Trophoblast cell (in vitro differentiated cells and primary cell): ENCODE data around the gene CDYL.

Experiments used
- DNase-seq, 2 donors: peaks; one replicate each; pipeline ENCODE4 v3.0.0-alpha.2; 2016
- H2AFZ ChIP-seq: 2 replicates; pipeline ENCODE4 v1.6.1; 2013; ENCODE audit warnings: low read length, moderate library complexity, mild to moderate bottlenecking; ENCODE audit not compliant: insufficient read depth, poor library complexity
- H2AK5ac ChIP-seq: 2 replicates; pipeline ENCODE4 v1.6.1; 2013; ENCODE audit warnings: mild to moderate bottlenecking, low read length
- H2BK120ac ChIP-seq: 2 replicates; pipeline ENCODE4 v1.6.1; 2013; ENCODE audit warnings: low read length, mild to moderate bottlenecking, moderate library complexity; ENCODE audit not compliant: insufficient read depth, poor library complexity
- H2BK12ac ChIP-seq: 2 replicates; pipeline ENCODE4 v1.6.1; 2013; ENCODE audit warnings: mild to moderate bottlenecking, low read length, moderate library complexity
- H2BK5ac ChIP-seq: 2 replicates; pipeline ENCODE4 v1.6.1; 2013; ENCODE audit warnings: low read length, low read depth, moderate library complexity, mild to moderate bottlenecking; ENCODE audit not compliant: poor library complexity
- H3K14ac ChIP-seq: 2 replicates; pipeline ENCODE4 v1.6.1; 2013; ENCODE audit warnings: mild to moderate bottlenecking, low read length
- H3K18ac ChIP-seq: 2 replicates; pipeline ENCODE4 v1.6.1; 2013; ENCODE audit warnings: mild to moderate bottlenecking, low read length
- H3K23ac ChIP-seq: 2 replicates; pipeline ENCODE4 v1.6.1; 2013; ENCODE audit warnings: low read length
- H3K27ac ChIP-seq: 2 replicates; pipeline ENCODE4 v1.5.1; 2013; ENCODE audit warnings: low read depth, mild to moderate bottlenecking, inconsistent platforms, low read length, moderate library complexity
- H3K27me3 ChIP-seq: 2 replicates; pipeline ENCODE4 v1.6.1; 2013; ENCODE audit warnings: inconsistent platforms, mild to moderate bottlenecking, low read length, moderate library complexity; ENCODE audit not compliant: insufficient read depth
- H3K36me3 ChIP-seq, 2 experiments: 1 replicate in 1 of 2; 2 replicates in 1 of 2; pipeline ENCODE4 v1.6.1; 2013; ENCODE audit warnings: low read length in 2 of 2, mild to moderate bottlenecking in 2 of 2, moderate library complexity in 1 of 2; ENCODE audit not compliant: insufficient read depth in 2 of 2, control insufficient read depth in 1 of 2
- H3K4ac ChIP-seq: 2 replicates; pipeline ENCODE4 v1.6.1; 2013; ENCODE audit warnings: low read depth, mild to moderate bottlenecking, low read length, moderate library complexity
- H3K4me1 ChIP-seq, 2 experiments: 1 replicate in 1 of 2; 2 replicates in 1 of 2; pipeline ENCODE4 v1.6.1; 2013; ENCODE audit warnings: low read length in 2 of 2, mild to moderate bottlenecking in 2 of 2, moderate library complexity in 1 of 2; ENCODE audit not compliant: insufficient read depth in 2 of 2, control insufficient read depth in 1 of 2
- H3K4me2 ChIP-seq: 2 replicates; pipeline ENCODE4 v1.6.1; 2013; ENCODE audit warnings: inconsistent platforms, mild to moderate bottlenecking, low read length, moderate library complexity
- H3K4me3 ChIP-seq: 2 replicates; pipeline ENCODE4 v1.5.1; 2013; ENCODE audit warnings: mild to moderate bottlenecking, low read depth, low read length, inconsistent platforms
- H3K79me1 ChIP-seq: one replicate; pipeline ENCODE4 v1.6.1; 2013; ENCODE audit warnings: low read length
- H3K79me2 ChIP-seq: 2 replicates; pipeline ENCODE4 v1.6.1; 2013; ENCODE audit warnings: low read length, mild to moderate bottlenecking; ENCODE audit not compliant: control insufficient read depth, insufficient read depth, poor library complexity
- H3K9ac ChIP-seq: 2 replicates; pipeline ENCODE4 v1.6.1; 2013; ENCODE audit warnings: mild to moderate bottlenecking, low read length
- H3K9me3 ChIP-seq: 2 replicates; pipeline ENCODE4 v1.6.1; 2013; ENCODE audit warnings: low read depth, mild to moderate bottlenecking, control low read depth, inconsistent platforms, low read length; ENCODE audit not compliant: insufficient read depth
- H4K12ac ChIP-seq: 2 replicates; pipeline ENCODE4 v1.6.1; 2013; ENCODE audit warnings: low read depth, mild to moderate bottlenecking, low read length, moderate library complexity
- H4K8ac ChIP-seq: 2 replicates; pipeline ENCODE4 v1.6.1; 2013; ENCODE audit warnings: low read depth, mild to moderate bottlenecking, low read length, moderate library complexity
- H4K91ac ChIP-seq: one replicate; pipeline ENCODE4 v1.6.1; 2013; ENCODE audit warnings: low read depth, mild to moderate bottlenecking, low read length, moderate library complexity
- WGBS: extraction: QIAGEN DNeasy Blood & Tissue Kit; methylation state at CpG from one replicate; pipeline ENCODE4 v1.1.7; 2013; ENCODE audit warnings: missing lambda C conversion rate; ENCODE audit not compliant: insufficient read length, insufficient coverage; ENCODE audit errors: extremely low coverage; 5-methylcytosine and 5-hydroxymethylcytosine counted together

CDYL gene

GRCh38 chr6:4760773-4761172, 15.4 kb upstream of the CDYL start:
- H3K23ac ChIP-seq = no peak overlapping the region
- no peak overlapping the region for H3K4me3 ChIP-seq
- H3K4ac ChIP-seq = no peak overlapping the region
- no peaks in the 10 kb centered on the region for H3K79me2 ChIP-seq
- H4K91ac ChIP-seq = no peak overlapping the region
- H2AK5ac ChIP-seq = no peak overlapping the region
- H3K18ac ChIP-seq = no peak overlapping the region
- H2BK120ac ChIP-seq = no peak overlapping the region
- H4K8ac ChIP-seq = no peak overlapping the region
- H2AFZ ChIP-seq = no peak overlapping the region
- no CpG with 5 or more reads among the region's 3 CpGs for WGBS
- no peak overlapping the region for H3K14ac ChIP-seq
- no peak overlapping the region for H3K9ac ChIP-seq
- H3K4me2 ChIP-seq = no peak overlapping the region
- no peak overlapping the region for H4K12ac ChIP-seq
- H3K27ac ChIP-seq = no peak overlapping the region
- H3K27me3 ChIP-seq = no peaks in the 10 kb centered on the region
- peaks cover 1 to 2% of the 10 kb centered on the region in 2 experiments for H3K36me3 ChIP-seq
- no peaks in the 10 kb centered on the region for H3K79me1 ChIP-seq
- no peak for DNase-seq
- no peak overlapping the region for H2BK12ac ChIP-seq
- no peaks in the 10 kb centered on the region for H3K4me1 ChIP-seq
- H3K9me3 ChIP-seq = peaks cover 1% of the 10 kb centered on the region
- no peak overlapping the region for H2BK5ac ChIP-seq

- peaks cover 1 to 2% of the 10 kb centered on the region in 2 experiments for H3K36me3 ChIP-seq
- H3K14ac ChIP-seq = no peak overlapping the region
- no peak overlapping the region for H4K8ac ChIP-seq
- H3K27me3 ChIP-seq = no peaks in the 10 kb centered on the region
- H4K12ac ChIP-seq = no peak overlapping the region
- no peak overlapping the region for H3K18ac ChIP-seq
- H3K4ac ChIP-seq = no peak overlapping the region
- H2BK5ac ChIP-seq = no peak overlapping the region
- no peaks in the 10 kb centered on the region for H3K79me1 ChIP-seq
- H2AK5ac ChIP-seq = no peak overlapping the region
- H3K9me3 ChIP-seq = peaks cover 1% of the 10 kb centered on the region
- H4K91ac ChIP-seq = no peak overlapping the region
- no peak overlapping the region for H2BK12ac ChIP-seq
- no peak overlapping the region for H3K23ac ChIP-seq
- H2AFZ ChIP-seq = no peak overlapping the region
- no peak overlapping the region for H3K4me3 ChIP-seq
- no peak for DNase-seq
- no peaks in the 10 kb centered on the region for H3K4me1 ChIP-seq
- H2BK120ac ChIP-seq = no peak overlapping the region
- no peak overlapping the region for H3K4me2 ChIP-seq
- H3K79me2 ChIP-seq = no peaks in the 10 kb centered on the region
- no peak overlapping the region for H3K27ac ChIP-seq
- no peak overlapping the region for H3K9ac ChIP-seq
Observed at GRCh38 chr6:4762294-4762693, 13.9 kb upstream of the CDYL start.

GRCh38 chr6:4763921-4764320, 12.3 kb upstream of the CDYL start:
- no peak overlapping the region for H3K9ac ChIP-seq
- no peak overlapping the region for H3K4me2 ChIP-seq
- WGBS = no CpG with 5 or more reads among the region's 1 CpG
- no peak overlapping the region for H3K4me3 ChIP-seq
- H2BK5ac ChIP-seq = no peak overlapping the region
- no peak overlapping the region for H4K12ac ChIP-seq
- H3K4me1 ChIP-seq = no peaks in the 10 kb centered on the region
- no peak overlapping the region for H2AK5ac ChIP-seq
- no peak overlapping the region for H2BK12ac ChIP-seq
- H3K18ac ChIP-seq = no peak overlapping the region
- no peak overlapping the region for H4K91ac ChIP-seq
- no peak overlapping the region for H3K23ac ChIP-seq
- H3K36me3 ChIP-seq = peaks cover 1 to 2% of the 10 kb centered on the region in 2 experiments
- no peak for DNase-seq
- no peak overlapping the region for H3K14ac ChIP-seq
- no peak overlapping the region for H2AFZ ChIP-seq
- H3K79me1 ChIP-seq = no peaks in the 10 kb centered on the region
- no peaks in the 10 kb centered on the region for H3K79me2 ChIP-seq
- no peak overlapping the region for H4K8ac ChIP-seq
- H3K9me3 ChIP-seq = peaks cover 1% of the 10 kb centered on the region
- H2BK120ac ChIP-seq = no peak overlapping the region
- no peaks in the 10 kb centered on the region for H3K27me3 ChIP-seq
- no peak overlapping the region for H3K4ac ChIP-seq
- no peak overlapping the region for H3K27ac ChIP-seq

- Histone ChIP-seq H3K27ac (no peak overlapping the region), H3K27me3 (no peaks in the 10 kb centered on the region), H3K79me2 (no peaks in the 10 kb centered on the region), H3K9me3 (no peaks in the 10 kb centered on the region), H2BK120ac (no peak overlapping the region), H3K9ac (no peak overlapping the region), H3K4me2 (no peak overlapping the region), H3K14ac (no peak overlapping the region), H3K18ac (no peak overlapping the region), H3K23ac (no peak overlapping the region), H2BK12ac (no peak overlapping the region), H3K79me1 (no peaks in the 10 kb centered on the region), H2AFZ (no peak overlapping the region), H4K12ac (no peak overlapping the region), H2BK5ac (no peak overlapping the region), H3K36me3 (peaks cover 0 to under 1% of the 10 kb centered on the region in 2 experiments), H4K91ac (no peak overlapping the region), H3K4me1 (no peaks in the 10 kb centered on the region), H3K4ac (no peak overlapping the region), H3K4me3 (no peak overlapping the region), H4K8ac (peak overlapping the region; percentile 28), H2AK5ac (no peak overlapping the region)
- WGBS = no CpG with 5 or more reads among the region's 7 CpGs
- DNase-seq = no peak
Observed at GRCh38 chr6:4768815-4769214, 7.4 kb upstream of the CDYL start.
